BJ (cell line): ENCODE results near the gene CHST11. TPM values are rescaled to one million over a fixed set of nuclear protein-coding genes. Genes with fewer than 3 reads are reported as not detected.
"Not testable (repeated sequence)": the region's sequence is repeated elsewhere in the genome, so short reads cannot be mapped to it uniquely, and the experiment has no call there.

ENCODE experiments used
- CTCF ChIA-PET: fragments of 350-600 bp; formaldehyde crosslinking; extraction: SDS; loops from one replicate; lab custom pipeline; 2021; ENCODE audit warnings: antibody characterized with exemption, inconsistent platforms; lab: Yijun Ruan, JAX
- POLR2A ChIA-PET: fragments of 300-600 bp; sonication (Branson Sonifier 250); formaldehyde crosslinking; extraction: SDS; loops from one replicate; lab custom pipeline; 2021; ENCODE audit warnings: antibody characterized with exemption; lab: Charles Lee
- DNase-seq: peaks from one replicate; pipeline ENCODE4 v3.0.0-alpha.2; 2011; ENCODE audit warnings: low read depth
- H3K27me3 ChIP-seq: 2 replicates; pipeline ENCODE4 v1.6.0; 2011; ENCODE audit warnings: low read length; ENCODE audit not compliant: control insufficient read depth, insufficient read depth
- H3K36me3 ChIP-seq: 2 replicates; pipeline ENCODE4 v1.5.1; 2011; ENCODE audit warnings: low read length; ENCODE audit not compliant: control insufficient read depth, insufficient read depth
- H3K4me3 ChIP-seq: 2 replicates; pipeline ENCODE4 v1.5.1; 2011; ENCODE audit warnings: low read depth, mild to moderate bottlenecking, control low read depth, low read length
- polyA plus RNA-seq: library from polyadenylated mRNA; depleted of rRNA; stranded (reverse); fragments of >200 nt; gene quantifications from 2 replicates; pipeline ENCODE4 v1.2.3, GENCODE V29; 2011
- TF ChIP-seq, protein P1 (sequence below): IDR thresholded peaks from 2 replicates; pipeline ENCODE4 v1.5.1; 2011; ENCODE audit warnings: low read depth, mild to moderate bottlenecking, control low read depth, inconsistent platforms, low read length, moderate library complexity; ENCODE audit not compliant: insufficient read depth

CHST11 gene
- polyA plus RNA-seq, 1 experiment: 7.3 TPM

GRCh38 chr12:104742551-104743201 lies 285.9 kb downstream of the CHST11 start:
- H3K27me3 ChIP-seq: no peaks in the 10 kb centered on the region; the same call in 1 of the 2 replicates
- no peak overlapping the region for H3K4me3 ChIP-seq
- CTCF ChIA-PET: no interaction called here
- no peak for DNase-seq
- POLR2A ChIA-PET: no interaction called here
- no peaks in the 10 kb centered on the region for H3K36me3 ChIP-seq
- TF ChIP-seq, protein P1, sequence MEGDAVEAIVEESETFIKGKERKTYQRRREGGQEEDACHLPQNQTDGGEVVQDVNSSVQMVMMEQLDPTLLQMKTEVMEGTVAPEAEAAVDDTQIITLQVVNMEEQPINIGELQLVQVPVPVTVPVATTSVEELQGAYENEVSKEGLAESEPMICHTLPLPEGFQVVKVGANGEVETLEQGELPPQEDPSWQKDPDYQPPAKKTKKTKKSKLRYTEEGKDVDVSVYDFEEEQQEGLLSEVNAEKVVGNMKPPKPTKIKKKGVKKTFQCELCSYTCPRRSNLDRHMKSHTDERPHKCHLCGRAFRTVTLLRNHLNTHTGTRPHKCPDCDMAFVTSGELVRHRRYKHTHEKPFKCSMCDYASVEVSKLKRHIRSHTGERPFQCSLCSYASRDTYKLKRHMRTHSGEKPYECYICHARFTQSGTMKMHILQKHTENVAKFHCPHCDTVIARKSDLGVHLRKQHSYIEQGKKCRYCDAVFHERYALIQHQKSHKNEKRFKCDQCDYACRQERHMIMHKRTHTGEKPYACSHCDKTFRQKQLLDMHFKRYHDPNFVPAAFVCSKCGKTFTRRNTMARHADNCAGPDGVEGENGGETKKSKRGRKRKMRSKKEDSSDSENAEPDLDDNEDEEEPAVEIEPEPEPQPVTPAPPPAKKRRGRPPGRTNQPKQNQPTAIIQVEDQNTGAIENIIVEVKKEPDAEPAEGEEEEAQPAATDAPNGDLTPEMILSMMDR: no peak

DNA sequence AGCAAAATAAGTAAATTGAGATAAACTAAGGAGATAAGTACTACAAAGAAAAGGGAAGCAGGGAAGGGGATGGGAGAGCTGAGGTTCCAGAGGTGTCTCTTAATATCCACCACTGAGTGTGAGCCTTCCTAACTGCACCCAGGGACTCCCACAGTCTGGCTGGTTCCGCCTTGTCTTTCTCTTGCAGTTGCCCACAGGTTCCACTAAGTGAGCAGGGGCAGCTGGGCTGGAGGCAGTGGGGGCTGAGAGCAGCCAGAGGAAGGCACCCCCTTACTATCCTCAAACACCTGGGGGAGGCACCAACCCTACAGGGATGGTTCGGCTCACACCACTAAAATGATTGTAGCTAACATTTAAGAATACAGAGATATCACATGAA lies 286.4 kb downstream of the CHST11 start:
- no peak for DNase-seq
- TF ChIP-seq, protein P1: no peak
- H3K27me3 ChIP-seq: no peaks in the 10 kb centered on the region; the same call in 1 of the 2 replicates
- CTCF ChIA-PET: no interaction called here
- POLR2A ChIA-PET: no interaction called here
- H3K36me3 ChIP-seq: no peaks in the 10 kb centered on the region
- H3K4me3 ChIP-seq: no peak overlapping the region

GRCh38 chr12:104743753-104744548 lies 287.2 kb downstream of the CHST11 start:
- CTCF ChIA-PET, POLR2A ChIA-PET, H3K36me3 ChIP-seq, H3K27me3 ChIP-seq, H3K4me3 ChIP-seq, DNase-seq: not testable (repeated sequence)

GRCh38 chr12:104746467-104747088 lies 289.8 kb downstream of the CHST11 start:
- no peak for DNase-seq
- CTCF ChIA-PET: no interaction called here
- H3K36me3 ChIP-seq: no peaks in the 10 kb centered on the region
- H3K27me3 ChIP-seq: no peaks in the 10 kb centered on the region; the same call in 1 of the 2 replicates
- POLR2A ChIA-PET: no interaction called here
- H3K4me3 ChIP-seq: no peak overlapping the region
- TF ChIP-seq, protein P1: no peak

DNA sequence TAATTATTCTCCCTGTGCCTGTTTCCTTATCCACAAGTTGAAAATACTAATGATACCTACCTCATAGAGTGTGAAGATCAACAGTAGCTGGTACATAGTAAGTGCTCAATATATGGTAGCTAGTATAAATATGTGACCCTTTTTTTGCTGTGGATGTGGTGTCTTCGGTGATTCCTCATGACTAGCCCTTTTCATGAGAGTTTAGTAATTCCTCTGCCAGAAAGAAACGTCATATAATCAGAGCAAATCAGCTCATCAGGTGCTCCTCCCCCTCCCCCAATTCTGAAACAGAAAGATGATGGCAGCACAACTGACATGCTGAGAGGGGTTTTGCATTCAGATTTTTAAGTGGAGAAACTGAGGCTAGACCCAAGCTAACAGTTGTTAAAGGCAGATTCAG lies 290.6 kb downstream of the CHST11 start:
- TF ChIP-seq, protein P1: no peak
- ChIA-PET POLR2A (no interaction called here), CTCF (interaction anchor here (0.6 kb wide), 1 partner anchor 15 kb away, joined by 3 read pairs; no protein-coding TSS in a partner anchor)
- no peak for DNase-seq
- Histone ChIP-seq H3K27me3 (no peaks in the 10 kb centered on the region; the same call in 1 of the 2 replicates), H3K4me3 (no peak overlapping the region), H3K36me3 (no peaks in the 10 kb centered on the region)
